Measurements from ENCODE around the gene COMMD7. TPM values are rescaled to one million over a fixed set of nuclear protein-coding genes. Genes with fewer than 3 reads are reported as not detected.

Gene COMMD7
- total and polyA plus RNA-seq, 9 of the 15 experiments (the other 6 are each of a cell fraction or from before 2014, with no cell fraction given), result 11.9 to 69.1 (median 34.7) TPM

- TF ChIP-seq BRF2 (IDR thresholded peaks at IDR 0.05; ENCODE audit: borderline replicate concordance, insufficient read depth, insufficient read length) (no peak), NFE2 (IDR thresholded peaks at IDR 0.05; ENCODE audit: low read depth) (peak; percentile 77), ETS2 (tag; IDR thresholded peaks at IDR 0.05; ENCODE audit: borderline replicate concordance, poor library complexity, severe bottlenecking) (no peak), STAT6 (CRISPR knock-in tag; IDR thresholded peaks at IDR 0.05) (no peak; the same call in 1 of the 2 replicates), SMAD3 (CRISPR knock-in tag; conservative IDR thresholded peaks at IDR 0.05) (peak; percentile 88), ZNF175 (CRISPR knock-in tag; IDR thresholded peaks at IDR 0.05; ENCODE audit: low read depth) (peak; percentile 79), THAP7 (CRISPR knock-in tag; IDR thresholded peaks at IDR 0.05) (no peak), ZNF121 (CRISPR knock-in tag; conservative IDR thresholded peaks at IDR 0.05) (no peak), HMG20B (CRISPR knock-in tag; IDR thresholded peaks at IDR 0.05) (no peak), MXI1 (IDR thresholded peaks at IDR 0.05; ENCODE audit: low read depth, low read length) (peak; percentile 70; the same call in 1 of the 2 replicates), ZSCAN32 (CRISPR knock-in tag; IDR thresholded peaks at IDR 0.05) (no peak), ZNF384 (IDR thresholded peaks at IDR 0.05; ENCODE audit: low read depth, low read length) (peak; percentile 50; the same call in 1 of the 2 replicates), LARP7 (IDR thresholded peaks at IDR 0.05) (no peak), CUX1 (CRISPR knock-in tag; IDR thresholded peaks at IDR 0.05) (no peak), NCOA2 (IDR thresholded peaks at IDR 0.05; ENCODE audit: partially characterized antibody in 2 of 2) (peak; percentile 83 to 85)
Measured at GRCh38 chr20:32752458-32753250, 9.4 kb upstream of the COMMD7 start (continued).
